Superior temporal gyrus (tissue), 1 donor: ENCODE results near the gene IP6K2.

Source experiments
- DNase-seq: peaks from one replicate; pipeline ENCODE4 v3.0.0-alpha.2; 2016; ENCODE audit errors: extremely low spot score

IP6K2 gene

DNA sequence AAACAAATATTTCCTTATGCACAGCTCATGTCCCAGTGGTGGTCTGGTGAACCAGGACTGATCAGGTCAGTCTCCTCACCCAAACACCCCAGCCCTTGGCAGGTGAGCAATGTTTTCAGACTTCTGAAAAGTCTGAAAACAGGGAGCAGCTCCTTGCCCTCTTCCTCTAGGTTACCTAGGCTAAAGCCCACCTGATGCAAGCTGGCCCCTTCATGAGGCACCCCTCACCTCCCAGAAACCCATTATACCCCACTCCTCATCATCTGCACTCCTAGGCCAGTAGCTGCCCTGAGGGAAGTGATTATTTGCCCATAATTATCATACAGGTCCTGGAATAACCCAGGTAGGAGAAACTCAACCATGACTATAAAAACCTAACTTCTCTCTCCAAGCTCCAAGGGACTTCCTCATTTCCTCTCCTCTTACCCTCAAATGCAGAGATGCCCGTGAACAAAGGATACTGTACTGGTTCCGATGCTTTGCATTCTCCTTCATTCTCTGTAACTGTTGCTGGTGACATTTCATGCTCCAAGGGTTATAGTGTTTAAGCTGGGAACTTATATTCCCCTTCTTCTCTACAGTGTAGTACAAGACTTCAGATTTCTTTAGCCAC lies 26.1 kb downstream of the IP6K2 start:
- DNase-seq: no peak

DNA sequence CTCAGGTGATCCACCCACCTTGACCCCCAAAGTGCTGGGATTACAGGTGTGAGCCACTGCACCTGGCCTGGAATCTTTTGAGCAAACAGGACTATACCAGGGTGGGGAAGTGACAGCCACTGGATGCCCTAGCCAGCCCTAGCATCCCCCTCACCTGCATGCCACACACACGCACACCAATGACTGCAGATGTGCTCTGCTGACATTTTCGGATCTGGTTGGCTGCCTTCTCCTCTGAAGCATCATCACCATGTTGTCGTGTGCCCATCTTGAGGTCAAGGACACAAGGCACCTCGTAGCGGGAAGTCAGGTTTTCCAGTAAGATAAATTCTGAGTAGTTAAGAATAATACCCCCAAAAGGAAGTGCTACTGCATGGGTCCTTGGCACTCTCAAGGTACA lies 27.6 kb downstream of the IP6K2 start:
- DNase-seq: no peak

DNA sequence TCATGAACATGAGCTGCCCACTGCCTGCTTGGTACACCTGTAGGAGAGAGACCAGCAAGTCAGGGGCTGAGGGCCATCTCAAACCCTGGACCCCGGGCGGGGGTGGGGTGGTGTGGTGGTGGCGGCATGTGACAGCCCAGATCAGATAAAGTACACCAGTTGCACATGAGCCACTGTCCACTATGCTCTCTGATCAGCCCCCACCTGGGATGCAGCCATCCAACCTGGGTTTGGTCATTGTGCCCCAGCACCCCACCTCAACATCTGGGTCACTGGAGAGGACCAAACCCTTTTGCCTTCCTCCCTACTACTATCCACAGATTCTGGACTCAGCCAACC lies 28.3 kb downstream of the IP6K2 start:
- no peak for DNase-seq

DNA sequence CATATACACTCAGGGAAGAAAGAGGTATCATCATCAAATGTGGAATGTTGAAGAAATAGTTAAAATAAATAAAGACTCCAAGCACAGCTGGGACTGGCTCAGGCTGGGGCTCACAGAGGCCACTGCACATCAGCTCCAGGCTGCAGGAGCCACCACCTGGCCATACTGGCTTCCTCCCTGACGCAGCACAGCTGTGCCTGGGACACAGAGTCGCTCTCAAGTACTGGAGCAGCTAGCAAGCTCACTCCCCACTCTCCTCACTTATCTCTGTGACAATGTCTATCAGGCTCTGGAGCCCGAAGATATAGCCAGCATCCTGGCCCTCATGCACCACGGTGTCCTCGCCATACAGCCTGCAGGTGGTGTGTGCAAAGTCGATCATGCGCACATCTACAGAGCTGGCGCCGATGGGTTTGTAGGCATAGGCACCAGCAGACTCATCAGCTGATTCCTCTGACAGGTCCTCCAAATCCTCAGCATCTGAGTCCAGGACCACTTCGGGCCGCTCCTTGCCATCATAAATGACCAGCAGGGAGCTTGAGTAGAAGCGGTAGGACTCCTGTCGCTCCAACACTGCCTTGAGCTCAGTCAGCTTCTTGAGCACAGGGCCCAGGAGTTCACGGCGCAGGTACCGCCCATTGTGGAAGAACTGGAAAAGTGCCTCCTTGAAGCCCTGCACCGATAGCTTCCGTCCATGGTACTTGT lies 28.8 kb downstream of the IP6K2 start:
- no peak for DNase-seq

DNA sequence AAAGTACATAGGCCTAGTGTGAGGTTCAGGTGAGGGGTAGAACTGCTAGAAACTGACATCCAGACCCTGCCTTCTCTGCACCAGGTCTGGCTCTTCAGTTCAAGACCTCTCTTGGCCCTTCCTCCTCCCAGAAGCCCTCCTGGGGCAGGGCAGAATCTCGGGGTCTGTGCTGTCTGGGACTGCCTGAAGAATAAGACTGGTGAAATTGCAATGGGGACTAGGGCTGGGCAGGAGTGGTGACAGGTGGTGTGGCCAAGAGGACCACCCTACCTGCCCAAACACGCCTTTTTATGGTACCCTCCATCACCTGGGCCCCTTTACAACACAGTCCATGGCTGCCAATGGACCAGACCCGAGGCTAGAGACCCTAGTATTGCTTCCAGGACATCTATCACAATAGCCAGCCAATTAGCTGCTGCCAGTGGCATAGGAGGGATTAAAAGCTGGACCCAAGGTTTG lies 29.8 kb downstream of the IP6K2 start:
- DNase-seq: no peak

DNA sequence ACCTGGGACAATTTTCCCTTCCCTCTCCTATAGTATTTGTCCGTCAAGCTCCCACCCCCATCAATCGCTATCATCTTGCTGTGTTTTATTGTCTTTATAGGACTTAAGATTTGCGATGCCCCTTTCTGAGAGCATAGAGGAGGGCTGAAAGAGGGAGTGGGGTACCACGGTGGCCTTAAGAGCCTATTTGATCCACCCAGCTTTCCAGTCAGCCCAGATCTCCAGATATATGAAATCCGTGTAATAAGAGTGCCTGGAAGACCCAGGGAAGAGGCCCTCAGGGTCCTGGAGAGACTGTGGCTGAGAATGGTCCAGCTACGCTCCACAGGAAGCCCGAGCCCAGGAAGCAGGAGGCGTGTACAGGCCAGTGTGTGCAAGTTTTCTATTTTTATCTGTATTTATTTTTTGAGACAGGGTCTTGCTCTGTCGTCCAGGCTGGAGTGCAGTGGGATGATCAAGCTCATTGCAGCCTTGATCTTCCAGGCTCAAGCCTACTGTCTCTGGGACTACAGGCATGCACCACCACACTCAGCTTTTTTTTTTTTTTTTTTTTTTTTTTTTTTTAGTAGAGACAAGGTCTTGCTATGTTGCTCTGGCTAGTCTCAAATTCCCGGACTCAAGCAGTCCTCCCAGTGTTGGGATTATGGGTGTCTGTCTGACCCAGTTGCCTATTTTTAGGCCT lies 30.3 kb downstream of the IP6K2 start:
- DNase-seq: no peak

DNA sequence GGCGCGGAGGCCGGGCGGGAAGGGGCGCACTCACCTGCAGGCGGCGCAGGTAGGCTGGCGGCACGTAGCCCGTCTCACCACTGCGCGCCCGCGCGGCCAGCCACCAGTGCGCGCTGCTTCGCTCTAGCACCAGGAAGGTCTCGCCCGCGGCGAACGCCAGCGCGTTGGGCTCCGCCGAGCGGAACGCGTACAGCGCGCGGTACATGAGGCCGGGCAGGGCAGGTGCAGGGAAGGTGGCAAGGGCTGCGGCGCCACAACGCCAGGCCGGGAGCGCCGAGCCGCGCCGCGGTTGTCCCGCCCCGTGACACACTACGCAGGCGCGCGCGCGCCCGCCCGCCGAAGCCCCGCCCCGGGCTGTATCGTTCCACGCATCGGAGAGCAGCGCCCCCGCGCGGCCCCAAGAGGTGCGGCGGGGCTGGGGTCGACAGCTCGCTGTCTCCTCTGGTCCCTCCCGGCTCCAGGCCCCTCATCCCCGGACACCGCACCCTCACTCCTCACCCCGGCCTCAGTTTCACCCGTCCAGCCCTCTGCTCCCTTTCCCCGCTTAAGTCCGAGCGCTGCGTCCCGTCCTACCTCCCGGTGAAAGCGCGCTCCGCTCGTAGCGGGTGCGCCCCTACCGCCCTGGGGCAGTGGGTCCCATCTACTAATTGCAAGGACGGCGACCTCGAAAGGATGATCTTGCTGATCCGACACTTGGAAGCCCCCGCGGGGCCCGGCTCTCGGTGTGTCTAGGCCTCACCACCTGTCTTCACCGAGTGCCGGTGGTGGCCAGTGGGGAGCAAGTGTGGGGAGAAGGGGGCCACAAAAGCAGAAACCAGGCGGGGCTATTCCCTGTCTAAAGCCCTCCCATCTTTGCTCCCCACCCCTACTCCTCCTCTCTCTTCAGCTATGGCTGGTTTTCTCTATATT lies 31.2 kb downstream of the IP6K2 start, which contains the start of gene NCKIPSD:
Gene NCKIPSD, minus strand, starts transcription at position 313 of the 909 bp plus-strand sequence. Its CDS starts 108 bp downstream, at position 205.
- DNase-seq: peak; percentile 88

DNA sequence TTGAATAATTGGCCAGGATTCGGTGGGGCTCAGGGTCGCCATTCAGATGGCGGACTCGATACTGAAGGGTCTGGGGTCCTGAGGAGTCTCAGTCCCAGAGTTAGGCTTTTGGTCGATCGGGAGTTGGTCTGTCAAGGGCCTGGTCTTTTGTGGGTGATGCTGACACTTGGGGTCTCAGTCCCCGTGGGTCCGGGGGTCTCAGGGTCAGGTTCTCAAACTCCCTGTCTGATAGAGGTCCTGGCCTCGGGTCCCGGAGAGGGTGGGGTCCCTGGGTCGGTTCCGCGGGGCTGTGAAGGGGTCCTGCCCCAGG lies 31.8 kb downstream of the IP6K2 start:
- no peak for DNase-seq

DNA sequence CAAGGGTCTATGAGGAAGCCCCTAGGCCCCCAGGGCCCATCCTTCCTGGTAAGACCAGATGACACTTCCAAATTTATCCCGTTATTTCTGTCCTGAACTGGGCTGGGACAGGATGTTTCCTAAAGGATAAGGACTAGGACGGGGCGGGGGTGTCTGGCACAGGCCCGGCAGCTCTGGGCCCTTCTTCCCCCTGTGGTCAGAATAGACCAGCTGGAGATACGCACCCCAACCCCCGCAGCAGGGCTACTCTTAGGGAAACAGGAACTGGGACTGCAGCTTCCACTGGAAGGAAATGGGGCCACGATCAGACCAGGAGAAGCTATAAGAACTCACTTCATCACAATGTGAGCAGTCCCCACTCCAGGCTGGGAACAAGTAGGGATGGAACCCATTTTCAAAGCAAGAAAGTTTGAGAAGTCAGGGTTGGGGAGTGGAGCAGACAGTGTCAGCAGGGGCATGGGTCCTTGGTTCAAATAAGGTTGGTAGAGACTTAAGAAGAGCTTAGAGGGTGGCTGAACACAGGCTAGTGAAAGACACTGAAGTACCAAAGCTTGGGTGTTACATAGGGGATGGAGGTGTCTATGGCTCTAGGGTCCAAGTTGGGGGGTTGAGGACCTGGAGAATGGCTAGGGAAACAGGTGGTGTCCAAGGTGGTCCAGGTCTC lies 32.4 kb downstream of the IP6K2 start:
- DNase-seq: peak; percentile 18

DNA sequence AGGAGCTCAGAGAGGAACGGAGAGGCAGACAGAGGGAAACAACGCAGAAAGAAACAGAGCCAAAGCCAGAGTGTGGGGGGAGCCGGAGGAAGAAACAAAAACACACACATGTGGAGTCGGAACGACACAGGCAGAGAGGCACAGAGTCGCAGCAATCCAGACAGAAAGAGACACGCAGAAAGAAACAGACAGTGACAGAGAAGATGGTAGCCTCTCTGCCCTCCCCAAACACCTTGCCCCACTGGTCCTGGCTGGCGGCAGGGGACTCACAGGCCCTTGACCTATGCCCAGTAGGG lies 33.0 kb downstream of the IP6K2 start:
- DNase-seq: no peak

DNA sequence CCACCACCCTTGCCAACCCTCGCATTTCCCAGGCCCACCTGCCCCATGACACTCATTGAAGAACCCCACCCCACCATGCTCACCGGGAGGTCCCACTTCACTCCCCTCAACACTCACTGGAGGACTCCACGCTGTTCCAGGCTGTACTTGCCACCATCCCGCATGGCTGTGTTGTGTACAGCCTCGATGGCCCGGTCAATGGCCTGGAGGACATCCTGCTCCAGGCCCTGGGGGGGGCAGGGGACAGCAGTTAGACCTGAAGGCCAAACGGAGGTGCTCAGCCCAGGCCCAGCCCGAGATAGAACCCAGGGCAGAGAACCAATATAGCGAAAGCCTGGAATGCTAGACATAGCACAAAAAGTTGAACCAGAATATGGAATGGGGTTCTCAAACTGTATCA lies 34.2 kb downstream of the IP6K2 start:
- no peak for DNase-seq

DNA sequence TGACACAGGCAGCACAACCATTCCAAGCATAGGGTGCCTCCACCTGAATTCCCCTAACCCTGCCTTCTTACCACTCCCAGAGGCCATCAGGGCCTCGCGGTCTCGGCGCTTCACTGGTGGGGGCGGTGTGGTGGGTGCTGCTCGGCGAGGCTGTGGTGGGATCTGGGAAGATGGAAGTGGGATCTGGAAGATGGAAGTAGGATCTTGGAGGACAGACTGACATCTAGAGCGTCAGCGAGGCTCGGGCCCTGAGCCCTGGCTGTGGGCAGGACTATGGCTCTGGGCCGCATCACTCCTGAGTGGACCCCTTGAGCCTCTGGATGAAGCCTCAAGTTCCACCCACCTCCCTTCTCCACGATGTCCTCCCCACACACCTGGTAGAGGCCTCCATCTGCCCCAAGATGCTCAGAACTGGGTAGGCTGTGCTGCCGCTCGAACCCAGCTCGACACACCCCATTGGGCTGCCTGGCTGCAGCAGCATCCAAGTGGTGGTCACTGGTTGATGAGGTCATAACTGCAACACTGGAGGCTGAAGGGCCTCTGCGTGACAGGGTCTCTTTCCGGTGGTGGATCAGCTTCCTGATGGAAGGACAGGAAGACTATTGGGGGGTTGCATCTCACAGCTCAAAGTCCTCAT lies 34.9 kb downstream of the IP6K2 start:
- DNase-seq: no peak

DNA sequence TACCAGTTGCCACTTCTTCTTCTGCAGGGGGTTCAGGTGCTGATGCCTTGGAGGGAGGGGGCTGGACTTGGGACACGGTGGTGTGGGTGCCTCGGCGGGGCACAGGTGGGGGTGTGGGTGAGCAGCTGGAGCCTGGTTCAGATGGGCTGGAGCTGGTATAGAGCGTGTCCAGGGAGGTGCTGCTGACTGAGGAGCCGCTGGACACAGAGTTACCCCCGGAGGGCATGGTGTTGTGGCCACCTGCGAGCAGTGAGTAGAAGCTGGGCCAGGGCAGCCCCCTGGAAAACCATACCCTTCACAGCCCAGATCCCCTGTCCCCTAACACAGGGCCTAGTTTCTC lies 35.5 kb downstream of the IP6K2 start:
- DNase-seq: no peak

DNA sequence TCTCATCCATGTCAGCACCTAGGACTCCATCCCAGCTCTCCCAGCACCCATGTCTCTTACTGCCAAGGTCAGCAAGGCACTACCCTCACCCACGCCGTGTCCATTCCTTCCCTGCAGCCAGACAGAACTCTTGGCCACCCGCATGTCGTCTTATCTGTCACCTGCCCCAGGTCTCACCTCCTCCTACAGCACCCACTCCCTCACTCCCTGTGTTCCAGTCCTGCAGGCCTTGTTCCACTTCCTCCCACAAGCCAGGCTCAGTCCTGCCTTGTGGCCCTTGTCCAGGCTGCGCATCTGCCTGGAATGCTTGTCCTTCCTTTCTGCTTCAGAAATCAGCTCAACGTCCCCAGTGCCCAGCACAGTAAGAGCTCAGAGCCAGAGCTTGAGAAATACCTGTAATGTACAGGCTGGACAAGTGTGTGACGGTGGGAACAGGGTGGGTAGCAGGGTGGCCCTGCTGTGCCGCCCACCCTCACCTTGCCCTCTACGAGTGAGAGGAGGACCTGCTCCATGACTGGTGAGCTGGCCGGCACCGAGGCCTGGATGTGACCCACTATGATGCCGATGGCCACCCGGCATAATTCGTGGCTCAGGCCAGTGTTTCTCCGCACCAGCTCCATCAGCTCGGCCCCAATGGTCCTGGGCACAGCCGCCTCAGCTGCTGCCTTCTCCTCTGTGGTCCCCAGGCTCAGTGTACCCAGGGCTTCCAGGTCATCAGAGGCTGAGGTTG lies 36.0 kb downstream of the IP6K2 start:
- no peak for DNase-seq

DNA sequence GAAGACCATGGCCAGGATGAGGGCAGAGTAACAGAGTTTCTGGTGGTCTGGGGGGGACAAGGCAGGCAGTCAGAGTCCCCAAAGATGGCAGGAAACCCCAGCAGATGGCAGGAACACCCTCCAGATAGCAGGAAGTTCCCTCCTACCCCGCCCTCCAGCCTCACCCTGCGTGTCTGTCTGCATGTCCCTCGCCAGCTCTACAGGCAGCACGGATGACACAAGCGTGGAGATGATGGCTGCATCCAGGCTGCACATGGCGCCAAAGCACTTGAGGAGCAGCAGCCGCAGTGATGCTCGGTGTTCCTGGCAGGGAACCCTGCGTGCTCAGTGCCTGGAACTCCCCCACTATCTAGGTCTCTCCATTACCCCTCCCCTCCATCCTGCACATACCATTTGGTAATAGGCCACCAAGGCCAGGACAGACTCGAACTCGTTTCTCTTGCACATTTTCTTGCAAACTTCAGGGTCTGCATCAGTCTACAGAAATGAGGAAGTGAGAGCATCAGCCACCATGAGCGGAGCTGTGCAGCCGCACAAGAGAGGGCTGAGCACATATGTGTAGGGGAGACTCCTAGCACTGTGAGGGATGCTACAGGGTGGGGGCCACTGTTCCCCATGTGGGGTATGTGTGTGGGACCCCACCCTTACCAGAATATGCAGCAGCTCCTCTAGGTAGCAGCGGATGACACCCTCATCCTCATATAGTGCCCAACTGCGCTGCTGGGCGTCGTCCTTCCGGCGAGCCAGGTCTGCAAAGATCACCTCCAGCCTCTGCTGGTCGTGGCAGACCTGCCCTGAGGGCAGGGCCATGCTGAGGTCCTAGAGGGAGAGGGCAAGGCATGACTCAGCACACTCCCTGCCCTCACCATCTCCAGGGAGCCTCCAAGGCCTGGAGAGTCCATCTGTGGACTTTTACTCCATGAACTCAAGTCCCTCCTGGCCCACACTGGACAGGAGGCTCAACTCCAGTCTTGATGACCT lies 37.3 kb downstream of the IP6K2 start:
- DNase-seq: no peak

DNA sequence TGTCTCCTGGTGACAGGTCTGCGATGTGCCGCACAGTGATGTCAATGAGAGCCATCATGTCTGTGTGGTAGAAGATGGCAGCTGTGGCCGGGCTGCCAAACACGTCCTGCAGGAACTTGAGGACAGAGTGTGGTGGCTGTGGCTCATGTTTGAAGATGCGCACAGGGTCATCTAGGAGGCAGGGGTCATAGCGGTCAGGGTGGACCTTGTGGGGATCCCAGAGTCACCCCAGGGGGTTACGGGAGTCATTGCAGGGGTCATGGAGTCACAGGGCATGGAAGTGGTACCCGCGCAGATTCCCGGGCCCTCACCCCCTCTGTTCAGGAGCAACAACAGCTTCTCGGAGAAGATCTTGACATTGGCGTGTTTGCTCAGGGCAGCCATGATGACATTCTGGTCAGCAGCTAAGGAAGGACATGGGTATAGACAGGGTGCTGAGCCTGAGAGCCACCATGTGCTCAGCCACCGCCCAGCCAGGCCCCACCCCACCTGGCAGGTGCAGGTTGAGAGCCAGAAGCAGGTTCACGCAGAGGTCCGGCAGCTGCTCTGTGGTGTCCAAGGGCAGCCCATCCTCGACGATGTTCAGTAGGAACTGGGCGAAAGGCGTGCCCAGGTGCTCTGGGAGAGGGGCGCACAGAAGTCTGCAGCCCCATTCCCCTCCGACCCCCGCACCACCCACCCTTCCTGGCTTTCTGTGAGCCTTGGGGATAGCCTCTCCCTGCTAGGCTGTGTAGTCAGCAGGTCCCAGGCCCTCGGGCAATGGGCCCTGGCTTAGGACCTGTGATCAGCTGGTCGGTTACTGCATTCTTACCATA lies 38.2 kb downstream of the IP6K2 start:
- no peak for DNase-seq

DNA sequence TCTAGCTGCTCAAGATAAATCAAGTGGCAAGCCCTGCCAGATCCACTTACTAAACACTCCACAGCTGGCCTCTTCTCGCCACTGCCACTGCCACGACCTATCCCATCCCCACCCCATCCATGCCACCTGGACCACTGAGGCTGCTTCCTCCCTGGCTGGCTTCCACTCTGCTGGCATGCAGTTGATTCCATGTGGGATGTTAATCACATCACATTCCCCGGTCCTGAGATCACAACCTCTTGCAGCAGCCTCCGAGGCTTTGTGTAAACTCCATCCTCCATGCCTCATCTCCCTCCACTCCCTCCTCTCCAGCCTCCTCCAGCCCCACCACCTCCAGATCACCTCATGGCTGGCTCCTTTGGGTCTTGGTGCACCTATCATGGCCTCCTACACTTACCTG lies 39.0 kb downstream of the IP6K2 start:
- no peak for DNase-seq

DNA sequence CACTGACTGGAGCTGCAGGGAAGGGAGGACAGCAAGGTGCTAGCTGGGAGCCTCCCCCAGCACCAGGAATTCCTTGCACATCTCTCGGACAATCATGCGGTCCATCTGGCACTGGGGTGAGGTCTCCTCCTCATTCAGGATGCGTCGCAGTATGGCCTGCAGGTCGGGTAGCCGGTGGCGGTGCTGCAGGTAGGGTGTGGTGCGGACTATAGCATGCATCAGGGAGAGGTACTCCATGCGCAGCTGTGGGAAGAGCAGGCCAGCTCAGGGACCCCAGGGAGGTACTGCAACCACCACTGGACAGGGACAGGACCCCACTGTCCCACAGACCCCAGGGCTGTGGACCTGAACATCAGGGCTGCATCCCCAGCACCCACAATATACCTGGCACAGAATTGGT lies 42.5 kb downstream of the IP6K2 start:
- no peak for DNase-seq

DNA sequence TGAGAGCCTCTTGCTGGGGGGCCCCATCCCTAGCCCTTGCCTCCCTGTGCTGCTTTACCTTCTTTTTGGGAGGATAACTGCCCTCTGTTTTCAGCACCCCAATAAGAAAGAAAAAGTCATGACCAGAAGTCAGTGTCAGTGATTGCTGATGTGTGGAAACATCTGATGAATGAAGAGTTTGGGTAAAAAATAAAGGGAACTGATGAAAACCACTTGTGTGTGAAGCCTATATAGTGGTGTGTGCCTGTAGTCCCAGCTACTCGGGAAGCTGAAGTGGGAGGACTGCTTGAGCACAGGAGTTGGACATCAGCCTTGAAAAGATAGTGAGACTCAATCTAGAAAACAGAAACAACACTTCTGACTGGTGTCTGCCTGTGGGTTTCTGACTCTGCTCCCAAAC lies 44.5 kb downstream of the IP6K2 start:
- no peak for DNase-seq
